Cardiac fibroblast (primary cell): ENCODE measurements around the gene C8A.
A peak's percentile ranks its signal among the peaks of the same experiment; 100 is the strongest.

Source experiments
- DNase-seq, 2 donors: peaks; one replicate each; pipeline versions ENCODE4 v3.0.0 to v3.0.0-alpha.2; 2010; ENCODE audit warnings: low read depth in 2 of 2
- H3K4me3 ChIP-seq, 2 donors: replicated peaks in 1 of 2; 1 replicate in 1 of 2; 2 replicates in 1 of 2; pipeline ENCODE4 v1.5.1; 2011; ENCODE audit warnings: low read depth in 2 of 2, low read length in 2 of 2, mild to moderate bottlenecking in 2 of 2, moderate library complexity in 1 of 2
- CTCF ChIP-seq: IDR thresholded peaks from one replicate; pipeline ENCODE4 v1.5.1; 2011; ENCODE audit warnings: low read depth, mild to moderate bottlenecking, low read length, inconsistent platforms

Gene C8A

GRCh38 chr1:56905667-56906066, 51.1 kb downstream of the C8A start:
- DNase-seq: no peak
- H3K4me3 ChIP-seq: no peak overlapping the region
- TF ChIP-seq CTCF: no peak

- DNase-seq: peak; percentile 39 to 76
- no peak for TF ChIP-seq CTCF
- no peak overlapping the region for H3K4me3 ChIP-seq
These were observed 54.1 kb downstream of the C8A start for GRCh38 chr1:56908619-56909221.

- TF ChIP-seq CTCF: no peak
- no peak overlapping the region for H3K4me3 ChIP-seq
- DNase-seq: peak in 1 of 2 donors; percentile 14
These were observed 55.9 kb downstream of the C8A start for GRCh38 chr1:56910441-56910985.

- TF ChIP-seq CTCF: no peak
- H3K4me3 ChIP-seq: no peak overlapping the region
- peak; percentile 31 to 89 for DNase-seq
These were observed 56.7 kb downstream of the C8A start for GRCh38 chr1:56911098-56911938.

GRCh38 chr1:56912325-56912724, 57.7 kb downstream of the C8A start:
- H3K4me3 ChIP-seq: no peak overlapping the region
- no peak for DNase-seq
- TF ChIP-seq CTCF: no peak

GRCh38 chr1:56915960-56916359, 61.4 kb downstream of the C8A start:
- no peak for DNase-seq
- no peak overlapping the region for H3K4me3 ChIP-seq
- TF ChIP-seq CTCF: no peak
